Neuronal stem cell (in vitro differentiated cells): ENCODE data around the gene WEE1.
"Not testable (repeated sequence)": the region's sequence is repeated elsewhere in the genome, so short reads cannot be mapped to it uniquely, and the experiment has no call there.

ENCODE experiments used
- DNase-seq: peaks from one replicate; pipeline ENCODE4 v3.0.0-alpha.2; 2013; ENCODE audit warnings: low spot score
- H2AFZ ChIP-seq: one replicate; pipeline ENCODE4 v1.6.1; 2013; ENCODE audit warnings: mild to moderate bottlenecking, low read length, inconsistent platforms
- H2AK5ac ChIP-seq: 2 replicates; pipeline ENCODE4 v1.6.1; 2013; ENCODE audit warnings: low read depth, mild to moderate bottlenecking, inconsistent platforms, low read length, moderate library complexity, mixed read lengths
- H2BK120ac ChIP-seq: 2 replicates; pipeline ENCODE4 v1.6.1; 2013; ENCODE audit warnings: low read depth, mild to moderate bottlenecking, inconsistent platforms, low read length, moderate library complexity, mixed read lengths
- H2BK12ac ChIP-seq: one replicate; pipeline ENCODE4 v1.6.1; 2013; ENCODE audit warnings: low read length, inconsistent platforms
- H2BK15ac ChIP-seq: 2 replicates; pipeline ENCODE4 v1.6.1; 2013; ENCODE audit warnings: mild to moderate bottlenecking, low read length, inconsistent platforms, mixed read lengths
- H2BK5ac ChIP-seq: one replicate; pipeline ENCODE4 v1.6.1; 2013; ENCODE audit warnings: inconsistent platforms, mild to moderate bottlenecking, low read length, moderate library complexity
- H3K14ac ChIP-seq: one replicate; pipeline ENCODE4 v1.6.1; 2013; ENCODE audit warnings: low read length, inconsistent platforms
- H3K18ac ChIP-seq: 2 replicates; pipeline ENCODE4 v1.6.1; 2013; ENCODE audit warnings: low read length, inconsistent platforms
- H3K23ac ChIP-seq: 2 replicates; pipeline ENCODE4 v1.6.1; 2013; ENCODE audit warnings: low read depth, mild to moderate bottlenecking, mixed read lengths, low read length, inconsistent platforms; ENCODE audit not compliant: poor library complexity
- H3K27ac ChIP-seq: replicated peaks from 3 replicates; pipeline ENCODE4 v1.5.1; 2013; ENCODE audit warnings: low read length, inconsistent platforms
- H3K27me3 ChIP-seq, 3 experiments: 2 replicates each; pipeline ENCODE4 v1.6.1; 2013; ENCODE audit warnings: low read length in 3 of 3, mild to moderate bottlenecking in 2 of 3, inconsistent platforms in 1 of 3, low read depth in 1 of 3, mixed read lengths in 1 of 3, moderate library complexity in 1 of 3; ENCODE audit not compliant: control insufficient read depth in 3 of 3, insufficient read depth in 3 of 3
- H3K36me3 ChIP-seq, 2 donors: replicated peaks in 1 of 2; 2 replicates each; pipeline ENCODE4 v1.6.1; 2013; ENCODE audit warnings: low read length in 2 of 2; ENCODE audit not compliant: control insufficient read depth in 2 of 2, insufficient read depth in 2 of 2
- H3K4ac ChIP-seq: 2 replicates; pipeline ENCODE4 v1.6.1; 2013; ENCODE audit warnings: inconsistent platforms, mild to moderate bottlenecking, low read length, moderate library complexity
- H3K4me1 ChIP-seq, 2 donors: 1 replicate in 1 of 2; 2 replicates in 1 of 2; pipeline ENCODE4 v1.6.1; 2013; ENCODE audit warnings: low read length in 2 of 2, low read depth in 1 of 2; ENCODE audit not compliant: control insufficient read depth in 2 of 2, insufficient read depth in 1 of 2
- H3K4me2 ChIP-seq: one replicate; pipeline ENCODE4 v1.6.1; 2013; ENCODE audit warnings: mild to moderate bottlenecking, low read length, inconsistent platforms; ENCODE audit not compliant: insufficient read depth, poor library complexity, severe bottlenecking
- H3K4me3 ChIP-seq, 2 donors: 2 replicates each; pipeline ENCODE4 v1.5.1; 2013; ENCODE audit warnings: low read length in 2 of 2, mild to moderate bottlenecking in 2 of 2, inconsistent platforms in 1 of 2, moderate library complexity in 1 of 2
- H3K79me1 ChIP-seq: one replicate; pipeline ENCODE4 v1.6.1; 2013; ENCODE audit warnings: low read depth, mild to moderate bottlenecking, inconsistent platforms, low read length, moderate library complexity
- H3K9ac ChIP-seq: one replicate; pipeline ENCODE4 v1.6.1; 2013; ENCODE audit warnings: mild to moderate bottlenecking, low read depth, low read length, inconsistent platforms; ENCODE audit not compliant: poor library complexity
- H3K9me3 ChIP-seq, 2 donors: replicated peaks in 1 of 2; 2 replicates each; pipeline versions ENCODE3 to v1.6.1; 2013; ENCODE audit warnings: low read length in 2 of 2, mild to moderate bottlenecking in 2 of 2, inconsistent platforms in 1 of 2, low read depth in 1 of 2, mixed read lengths in 1 of 2, moderate library complexity in 1 of 2; ENCODE audit not compliant: control insufficient read depth in 2 of 2, insufficient read depth in 1 of 2
- H4K8ac ChIP-seq: one replicate; pipeline ENCODE4 v1.6.1; 2013; ENCODE audit warnings: low read depth, mild to moderate bottlenecking, inconsistent platforms, low read length, moderate library complexity
- H4K91ac ChIP-seq: one replicate; pipeline ENCODE4 v1.6.1; 2013; ENCODE audit warnings: low read length, low read depth, mild to moderate bottlenecking, inconsistent platforms; ENCODE audit not compliant: poor library complexity
- WGBS, 2 donors: extraction: QIAGEN DNeasy Blood & Tissue Kit; methylation state at CpG; one replicate each; pipeline ENCODE4 v1.1.7; 2013; ENCODE audit warnings: missing lambda C conversion rate in 2 of 2, mixed read lengths in 1 of 2; ENCODE audit not compliant: insufficient read length in 2 of 2, insufficient replicate concordance in 1 of 2; ENCODE audit errors: extremely low coverage in 2 of 2; 5-methylcytosine and 5-hydroxymethylcytosine counted together

WEE1 gene

DNA sequence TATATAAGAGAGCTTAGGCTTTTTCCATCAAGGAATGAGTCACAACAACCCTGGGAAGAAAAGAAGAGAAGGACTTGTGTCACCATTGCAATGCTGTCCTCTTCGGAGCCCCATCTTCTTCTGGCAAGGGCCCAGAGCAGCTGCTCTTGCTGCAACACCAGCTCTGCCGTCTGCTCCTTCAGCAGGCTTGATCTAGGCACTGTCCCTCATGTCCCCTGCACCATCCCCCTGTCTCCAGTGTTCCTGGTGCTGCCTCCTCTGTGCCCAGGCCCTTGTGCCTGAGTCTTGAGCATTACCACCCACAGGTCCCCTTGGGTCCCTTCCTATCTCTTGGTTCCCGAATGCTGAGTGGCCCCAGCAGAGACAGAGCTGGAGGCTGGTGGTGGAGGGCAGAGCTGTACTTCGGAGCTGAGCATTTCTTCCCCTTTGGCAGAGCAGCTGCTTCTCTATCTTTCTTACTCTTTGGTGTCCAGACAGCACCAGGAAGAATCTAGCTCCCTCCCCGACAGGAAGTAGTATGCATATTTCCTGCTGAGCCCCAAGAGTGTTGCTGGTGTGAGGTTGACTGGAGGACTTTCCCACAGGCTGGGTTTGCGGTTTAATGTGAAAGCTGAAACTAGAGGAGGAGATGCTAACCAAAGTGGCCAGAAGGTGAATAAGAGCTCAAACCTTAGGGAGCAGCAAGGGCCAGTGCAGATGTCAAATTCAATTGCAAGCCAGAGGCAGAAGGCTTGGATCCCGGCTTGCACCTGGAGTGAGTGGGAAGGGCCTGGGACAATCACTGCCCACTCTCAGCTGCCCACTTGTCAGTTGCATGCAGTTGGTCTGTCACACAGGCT, 27.8 kb downstream of the WEE1 start:
- Histone ChIP-seq H4K91ac (no peak overlapping the region), H3K27me3 (no peaks in the 10 kb centered on the region), H3K4me1 (peaks cover 5% of the 10 kb centered on the region in 2 donors), H2BK120ac (no peak overlapping the region), H3K36me3 (no peaks in the 10 kb centered on the region), H3K27ac (no peak overlapping the region), H3K9me3 (no peaks in the 10 kb centered on the region), H3K23ac (no peak overlapping the region), H3K4me2 (no peak overlapping the region), H3K14ac (no peak overlapping the region), H3K9ac (no peak overlapping the region), H3K4me3 (no peak overlapping the region), H2BK15ac (no peak overlapping the region), H2BK5ac (no peak overlapping the region), H2AK5ac (peak overlapping the region; percentile 68), H2AFZ (peak overlapping the region; percentile 86), H3K4ac (no peak overlapping the region), H3K18ac (peak overlapping the region; percentile 92), H3K79me1 (peaks cover 2% of the 10 kb centered on the region), H2BK12ac (peak overlapping the region; percentile 6), H4K8ac (no peak overlapping the region)
- no peak for DNase-seq
- WGBS, 2 donors = no CpG with 5 or more reads among the region's 7 CpGs

GRCh38 chr11:9601876-9602199, 28.4 kb downstream of the WEE1 start:
- Histone ChIP-seq H3K9me3 (peaks cover 0 to 1% of the 10 kb centered on the region in 2 donors), H2AFZ (peak overlapping the region; percentile 86), H3K18ac (no peak overlapping the region), H2BK5ac (no peak overlapping the region), H2BK120ac (no peak overlapping the region), H3K23ac (no peak overlapping the region), H3K4me2 (no peak overlapping the region), H2AK5ac (peak overlapping the region; percentile 68), H4K91ac (no peak overlapping the region), H3K9ac (no peak overlapping the region), H2BK15ac (no peak overlapping the region), H3K4me3 (no peak overlapping the region), H3K4me1 (peaks cover 5% of the 10 kb centered on the region in 2 donors), H4K8ac (no peak overlapping the region), H3K36me3 (no peaks in the 10 kb centered on the region), H3K79me1 (peaks cover 2% of the 10 kb centered on the region), H3K27me3 (no peaks in the 10 kb centered on the region), H3K14ac (no peak overlapping the region), H2BK12ac (peak overlapping the region; percentile 6), H3K4ac (no peak overlapping the region), H3K27ac (no peak overlapping the region)
- WGBS, 2 donors = no CpG with 5 or more reads among the region's 5 CpGs
- no peak for DNase-seq

- not testable (repeated sequence) for H3K4me1 ChIP-seq, H3K14ac ChIP-seq, H3K9ac ChIP-seq, H4K8ac ChIP-seq, DNase-seq, H3K36me3 ChIP-seq, H3K9me3 ChIP-seq, H2AFZ ChIP-seq, H4K91ac ChIP-seq, H3K79me1 ChIP-seq, H3K4me2 ChIP-seq, H2BK12ac ChIP-seq, H3K18ac ChIP-seq, H2BK5ac ChIP-seq, H3K27me3 ChIP-seq, H2AK5ac ChIP-seq, H3K4ac ChIP-seq, H2BK120ac ChIP-seq, H3K27ac ChIP-seq, H3K23ac ChIP-seq, H2BK15ac ChIP-seq, H3K4me3 ChIP-seq
- WGBS, 2 donors = no CpG with 5 or more reads among the region's 14 CpGs
Observed at GRCh38 chr11:9603214-9603613, 29.7 kb downstream of the WEE1 start.

DNA sequence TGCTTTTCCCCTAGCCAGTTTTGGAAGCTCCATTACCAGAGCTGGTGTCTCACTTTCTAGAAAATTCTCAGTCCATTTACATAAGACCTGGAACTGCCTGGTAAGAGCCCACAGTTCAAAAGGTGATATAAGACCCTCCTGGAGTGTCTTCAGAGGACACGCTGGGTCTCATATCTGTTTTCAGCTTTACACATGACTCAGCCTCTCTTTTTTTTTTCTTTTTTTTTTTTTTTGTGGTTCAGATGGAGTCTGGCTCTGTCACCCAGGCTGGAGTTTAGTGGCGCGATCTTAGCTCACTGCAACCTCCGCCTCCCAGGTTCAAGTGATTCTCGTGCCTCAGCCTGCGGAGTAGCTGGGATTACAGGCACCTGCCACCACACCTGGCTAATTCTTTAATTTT, 30.7 kb downstream of the WEE1 start:
- Histone ChIP-seq H3K27ac (no peak overlapping the region), H3K79me1 (peaks cover 2% of the 10 kb centered on the region), H3K14ac (no peak overlapping the region), H3K4ac (no peak overlapping the region), H3K27me3 (no peaks in the 10 kb centered on the region), H3K18ac (no peak overlapping the region), H3K9me3 (peaks cover 0 to 3% of the 10 kb centered on the region in 2 donors), H4K91ac (no peak overlapping the region), H2BK12ac (no peak overlapping the region), H3K4me3 (no peak overlapping the region), H3K4me2 (no peak overlapping the region), H2AFZ (no peak overlapping the region), H3K36me3 (no peaks in the 10 kb centered on the region), H2BK5ac (no peak overlapping the region), H3K4me1 (peaks cover 5 to 9% of the 10 kb centered on the region in 2 donors), H4K8ac (no peak overlapping the region), H2AK5ac (no peak overlapping the region), H2BK120ac (no peak overlapping the region), H3K9ac (no peak overlapping the region), H3K23ac (no peak overlapping the region), H2BK15ac (no peak overlapping the region)
- no peak for DNase-seq
- no CpG with 5 or more reads among the region's 6 CpGs for WGBS, 2 donors
